Neural cell (in vitro differentiated cells): Measurements from ENCODE around the gene CDC25C. TPM values are rescaled to one million over a fixed set of nuclear protein-coding genes. Genes with fewer than 3 reads are reported as not detected.

Source experiments
- H2AFZ ChIP-seq: fragments of 200-600, 300-800 bp; sonication (generic), shearing (Covaris generic); 2 replicates; pipeline ENCODE4 v1.6.0; 2014; ENCODE audit warnings: low read depth, mild to moderate bottlenecking, antibody characterized with exemption, low read length, moderate library complexity
- H3F3A ChIP-seq: fragments of 200-600 bp; shearing (Covaris generic); 2 replicates; pipeline ENCODE4 v1.6.1; 2016; ENCODE audit warnings: mild to moderate bottlenecking, moderate library complexity, mixed read lengths, antibody characterized with exemption, low read length; ENCODE audit not compliant: insufficient read depth, poor library complexity, severe bottlenecking
- H3K27ac ChIP-seq: fragments of 200-600, 300-800 bp; sonication (generic), shearing (Covaris generic); 2 replicates; pipeline ENCODE4 v1.5.1; 2014; ENCODE audit warnings: mild to moderate bottlenecking, low read length, moderate library complexity
- H3K27me3 ChIP-seq: fragments of 300-800, 200-600 bp; sonication (generic), shearing (Covaris generic); 2 replicates; pipeline ENCODE4 v1.6.0; 2014; ENCODE audit warnings: mild to moderate bottlenecking, low read depth, low read length, moderate library complexity; ENCODE audit not compliant: insufficient read depth
- H3K36me3 ChIP-seq: fragments of 300-800, 200-600 bp; sonication (generic), shearing (Covaris generic); 2 replicates; pipeline ENCODE4 v1.5.1; 2014; ENCODE audit warnings: mild to moderate bottlenecking, antibody characterized with exemption, low read length, moderate library complexity; ENCODE audit not compliant: insufficient read depth
- H3K4me2 ChIP-seq: fragments of 300-800, 200-600 bp; sonication (generic), shearing (Covaris generic); 2 replicates; pipeline ENCODE4 v1.6.0; 2014; ENCODE audit warnings: mild to moderate bottlenecking, low read length
- H3K4me3 ChIP-seq: fragments of 300-800, 200-600 bp; sonication (generic), shearing (Covaris generic); 2 replicates; pipeline ENCODE4 v1.5.1; 2014; ENCODE audit warnings: mild to moderate bottlenecking, low read length, moderate library complexity
- H3K79me2 ChIP-seq: fragments of 200-600 bp; shearing (Covaris generic); replicated peaks from 2 replicates; pipeline ENCODE4 v1.6.0; 2014; ENCODE audit warnings: mild to moderate bottlenecking, low read length, moderate library complexity; ENCODE audit not compliant: insufficient read depth
- H3K9ac ChIP-seq: fragments of 300-800, 200-600 bp; sonication (generic), shearing (Covaris generic); 2 replicates; pipeline ENCODE4 v1.6.1; 2016; ENCODE audit warnings: mild to moderate bottlenecking, low read length, mixed read lengths
- H3K9me2 ChIP-seq: fragments of 200-600 bp; shearing (Covaris generic); 2 replicates; pipeline ENCODE4 v1.6.1; 2016; ENCODE audit warnings: mild to moderate bottlenecking, low read length, mixed read lengths; ENCODE audit not compliant: insufficient read depth
- H3K9me3 ChIP-seq: fragments of 200-600, 300-800 bp; sonication (generic), shearing (Covaris generic); 2 replicates; pipeline ENCODE4 v1.6.1; 2016; ENCODE audit warnings: mild to moderate bottlenecking, mixed run types, low read length, moderate library complexity, mixed read lengths
- H4K20me1 ChIP-seq: fragments of 200-600 bp; shearing (Covaris generic); 2 replicates; pipeline ENCODE4 v1.6.1; 2016; ENCODE audit warnings: mild to moderate bottlenecking, mixed run types; ENCODE audit not compliant: insufficient read depth
- EZH2 ChIP-seq: fragments of 200-600, 300-800 bp; shearing (Covaris generic), sonication (generic); IDR thresholded peaks from 2 replicates; pipeline ENCODE4 v1.6.1; 2014; ENCODE audit warnings: antibody characterized with exemption, low read length, borderline replicate concordance, mild to moderate bottlenecking; ENCODE audit not compliant: insufficient read depth, poor library complexity, severe bottlenecking
- MXI1 ChIP-seq: fragments of 450-650 bp; conservative IDR thresholded peaks from 2 replicates; pipeline ENCODE4 v1.6.1; 2014; ENCODE audit warnings: antibody characterized with exemption, mild to moderate bottlenecking; ENCODE audit not compliant: poor library complexity, severe bottlenecking
- SMC3 ChIP-seq: fragments of 450-650 bp; conservative IDR thresholded peaks from 2 replicates; pipeline ENCODE4 v1.6.1; 2014; ENCODE audit warnings: antibody characterized with exemption, mild to moderate bottlenecking, moderate library complexity; ENCODE audit not compliant: poor library complexity
- TAF1 ChIP-seq: IDR thresholded peaks from 2 replicates; pipeline ENCODE4 v1.6.1; 2012; ENCODE audit warnings: low read depth
- polyA plus RNA-seq: library from polyadenylated mRNA; depleted of rRNA; stranded (reverse); fragments of >200 nt; gene quantifications from 2 replicates; pipeline ENCODE4 v1.2.3, GENCODE V29; 2014
- TF ChIP-seq, protein P1 (sequence below): fragments of 450-650 bp; IDR thresholded peaks from 2 replicates; pipeline ENCODE4 v1.5.1; 2014; ENCODE audit warnings: antibody characterized with exemption, mild to moderate bottlenecking, moderate library complexity; ENCODE audit not compliant: poor library complexity, severe bottlenecking

CDC25C gene
- polyA plus RNA-seq, 1 donor from 2014 or later: 0.71 TPM

DNA sequence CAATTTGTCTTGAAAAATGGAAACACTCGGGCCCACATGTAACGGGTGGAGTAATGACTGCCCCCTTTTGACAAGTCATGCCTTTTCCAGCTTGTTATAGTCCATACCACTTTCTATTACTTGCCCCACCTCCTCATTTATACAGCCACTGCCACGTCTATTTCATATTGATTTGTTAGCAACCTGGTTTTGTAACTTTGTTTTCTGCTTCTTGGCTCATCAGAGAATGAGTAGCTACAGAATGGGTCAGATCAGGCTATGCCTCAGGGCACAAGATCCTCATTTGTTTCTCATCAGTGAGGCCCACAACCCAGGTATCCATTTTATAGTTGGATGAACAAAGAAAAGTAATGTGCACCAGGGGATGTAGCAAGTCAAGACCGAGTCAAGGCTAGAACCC is 58.9 kb downstream of the CDC25C start:
- Histone ChIP-seq H2AFZ (no peak overlapping the region), H3K27ac (no peak overlapping the region)
- TF ChIP-seq, protein P1, sequence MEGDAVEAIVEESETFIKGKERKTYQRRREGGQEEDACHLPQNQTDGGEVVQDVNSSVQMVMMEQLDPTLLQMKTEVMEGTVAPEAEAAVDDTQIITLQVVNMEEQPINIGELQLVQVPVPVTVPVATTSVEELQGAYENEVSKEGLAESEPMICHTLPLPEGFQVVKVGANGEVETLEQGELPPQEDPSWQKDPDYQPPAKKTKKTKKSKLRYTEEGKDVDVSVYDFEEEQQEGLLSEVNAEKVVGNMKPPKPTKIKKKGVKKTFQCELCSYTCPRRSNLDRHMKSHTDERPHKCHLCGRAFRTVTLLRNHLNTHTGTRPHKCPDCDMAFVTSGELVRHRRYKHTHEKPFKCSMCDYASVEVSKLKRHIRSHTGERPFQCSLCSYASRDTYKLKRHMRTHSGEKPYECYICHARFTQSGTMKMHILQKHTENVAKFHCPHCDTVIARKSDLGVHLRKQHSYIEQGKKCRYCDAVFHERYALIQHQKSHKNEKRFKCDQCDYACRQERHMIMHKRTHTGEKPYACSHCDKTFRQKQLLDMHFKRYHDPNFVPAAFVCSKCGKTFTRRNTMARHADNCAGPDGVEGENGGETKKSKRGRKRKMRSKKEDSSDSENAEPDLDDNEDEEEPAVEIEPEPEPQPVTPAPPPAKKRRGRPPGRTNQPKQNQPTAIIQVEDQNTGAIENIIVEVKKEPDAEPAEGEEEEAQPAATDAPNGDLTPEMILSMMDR: no peak
- TF ChIP-seq MXI1: no peak
- no peak for TF ChIP-seq EZH2
- no peak for TF ChIP-seq TAF1

GRCh38 chr5:138271281-138271680 is 60.3 kb downstream of the CDC25C start:
- Histone ChIP-seq H3K4me2 (no peak overlapping the region), H3K79me2 (no peaks in the 10 kb centered on the region), H3K27me3 (peaks cover 22% of the 10 kb centered on the region), H3K9ac (no peak overlapping the region), H2AFZ (no peak overlapping the region), H3K4me3 (no peak overlapping the region), H3F3A (no peaks in the 10 kb centered on the region), H4K20me1 (no peaks in the 10 kb centered on the region), H3K36me3 (no peaks in the 10 kb centered on the region), H3K9me2 (no peaks in the 10 kb centered on the region), H3K9me3 (no peaks in the 10 kb centered on the region), H3K27ac (no peak overlapping the region)
- TF ChIP-seq, protein P1: no peak
- no peak for TF ChIP-seq SMC3

More for the DNA sequence above, 58.9 kb downstream of the CDC25C start:
- Histone ChIP-seq H3K9ac (no peak overlapping the region), H3K9me2 (no peaks in the 10 kb centered on the region), H3K4me3 (no peak overlapping the region), H3K27me3 (peaks cover 22% of the 10 kb centered on the region), H3K36me3 (no peaks in the 10 kb centered on the region), H4K20me1 (no peaks in the 10 kb centered on the region), H3K79me2 (no peaks in the 10 kb centered on the region), H3F3A (no peaks in the 10 kb centered on the region), H3K4me2 (no peak overlapping the region), H3K9me3 (no peaks in the 10 kb centered on the region)

GRCh38 chr5:138264183-138264582 is 67.4 kb downstream of the CDC25C start:
- no peak overlapping the region for H3K4me3 ChIP-seq
- H3K9me2 ChIP-seq: no peaks in the 10 kb centered on the region
- H3K79me2 ChIP-seq: no peaks in the 10 kb centered on the region
- no peaks in the 10 kb centered on the region for H3K9me3 ChIP-seq
- no peak for TF ChIP-seq MXI1
- H2AFZ ChIP-seq: no peak overlapping the region
- no peaks in the 10 kb centered on the region for H3F3A ChIP-seq
- no peak overlapping the region for H3K9ac ChIP-seq
- H3K27ac ChIP-seq: no peak overlapping the region
- no peak overlapping the region for H3K4me2 ChIP-seq
- no peaks in the 10 kb centered on the region for H3K36me3 ChIP-seq
- no peaks in the 10 kb centered on the region for H3K27me3 ChIP-seq
- no peaks in the 10 kb centered on the region for H4K20me1 ChIP-seq
